NCI-H1436 treated with DMSO at 0.1 percent for 48 hours (cell line): ENCODE results near the gene PCDHGA6.

ENCODE experiments used
- DNase-seq: peaks from one replicate; lab custom pipeline; 2025; lab: John Stamatoyannopoulos, UW

Gene PCDHGA6

DNA sequence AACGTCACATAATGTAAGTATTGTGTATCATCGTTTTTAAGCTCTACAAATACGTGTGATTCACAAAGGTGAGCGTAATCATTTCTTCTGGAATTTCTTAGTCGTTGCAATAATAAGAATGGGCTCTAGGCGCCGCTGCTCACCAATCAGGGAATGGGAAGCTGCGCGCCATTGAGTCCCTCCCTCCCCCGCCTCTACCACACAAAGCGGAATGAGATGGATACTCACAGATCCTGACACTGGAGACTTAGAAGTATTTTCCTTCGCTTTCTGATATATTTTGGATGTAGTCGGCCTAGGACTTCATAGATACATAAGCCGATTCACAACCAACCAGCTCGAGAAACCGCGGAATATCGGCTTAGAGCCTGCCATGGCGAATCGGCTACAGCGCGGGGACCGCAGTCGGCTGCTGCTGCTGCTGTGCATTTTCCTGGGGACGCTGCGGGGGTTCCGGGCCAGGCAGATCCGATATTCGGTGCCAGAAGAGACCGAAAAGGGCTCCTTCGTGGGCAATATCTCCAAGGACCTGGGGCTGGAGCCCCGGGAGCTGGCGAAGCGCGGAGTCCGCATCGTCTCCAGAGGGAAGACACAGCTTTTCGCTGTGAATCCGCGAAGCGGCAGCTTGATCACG lies 47.3 kb downstream of the PCDHGA6 start, which contains the start of gene PCDHGA11:
PCDHGA11 (plus strand) TSS at position 197 of the 634 bp plus-strand sequence; CDS start at position 374, 177 bp downstream.
- DNase-seq = no peak

DNA sequence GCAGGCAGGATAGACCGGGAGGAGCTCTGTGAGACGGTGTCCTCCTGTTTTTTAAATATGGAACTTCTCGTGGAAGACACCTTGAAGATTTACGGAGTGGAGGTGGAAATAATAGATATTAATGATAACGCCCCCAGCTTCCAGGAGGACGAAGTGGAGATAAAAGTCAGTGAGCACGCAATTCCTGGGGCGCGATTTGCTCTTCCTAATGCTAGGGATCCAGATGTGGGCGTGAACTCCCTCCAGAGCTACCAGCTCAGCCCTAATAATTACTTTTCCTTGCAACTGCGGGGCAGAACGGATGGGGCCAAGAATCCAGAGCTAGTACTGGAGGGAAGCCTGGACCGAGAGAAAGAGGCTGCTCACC lies 47.8 kb downstream of the PCDHGA6 start:
- DNase-seq = no peak

DNA sequence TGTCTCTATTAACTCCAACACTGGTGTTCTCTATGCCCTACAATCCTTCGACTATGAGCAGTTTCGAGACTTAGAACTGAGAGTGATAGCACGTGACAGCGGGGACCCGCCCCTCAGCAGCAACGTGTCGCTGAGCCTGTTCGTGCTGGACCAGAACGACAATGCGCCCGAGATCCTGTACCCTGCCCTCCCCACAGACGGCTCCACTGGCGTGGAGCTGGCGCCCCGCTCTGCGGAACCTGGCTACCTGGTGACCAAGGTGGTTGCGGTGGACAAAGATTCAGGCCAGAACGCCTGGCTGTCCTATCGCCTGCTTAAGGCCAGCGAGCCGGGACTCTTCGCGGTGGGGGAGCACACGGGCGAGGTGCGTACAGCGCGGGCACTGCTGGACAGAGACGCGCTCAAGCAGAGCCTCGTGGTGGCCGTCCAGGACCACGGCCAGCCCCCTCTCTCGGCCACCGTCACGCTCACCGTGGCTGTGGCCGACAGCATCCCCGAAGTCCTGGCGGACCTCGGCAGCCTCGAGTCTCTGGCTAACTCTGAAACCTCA lies 49.1 kb downstream of the PCDHGA6 start:
- DNase-seq = no peak

DNA sequence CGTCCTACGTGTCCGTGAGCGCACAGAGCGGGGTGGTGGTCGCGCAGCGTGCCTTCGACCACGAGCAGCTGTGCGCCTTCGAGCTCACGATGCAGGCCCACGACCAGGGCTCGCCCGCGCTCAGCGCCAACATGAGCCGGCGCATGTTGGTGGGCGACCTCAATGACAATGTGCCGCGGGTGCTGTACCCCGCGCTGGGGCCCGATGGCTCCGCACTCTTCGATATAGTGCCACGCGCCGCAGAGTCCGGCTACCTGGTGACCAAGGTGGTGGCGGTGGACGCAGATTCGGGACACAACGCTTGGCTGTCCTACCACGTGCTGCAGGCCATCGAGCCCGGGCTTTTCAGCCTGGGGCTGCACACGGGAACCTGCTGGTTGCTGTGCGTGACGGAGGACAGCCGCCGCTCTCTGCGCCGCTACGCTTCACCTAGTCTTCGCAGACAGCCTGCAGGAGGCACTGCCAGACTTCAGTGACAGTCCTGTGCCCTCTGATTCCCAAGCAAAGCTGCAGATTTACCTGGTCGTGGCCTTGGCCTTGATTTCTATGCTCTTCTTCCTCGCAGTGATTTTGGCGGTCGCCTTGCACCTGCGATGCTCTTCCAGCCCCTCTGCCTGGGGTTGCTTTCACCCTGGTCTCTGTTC lies 54.2 kb downstream of the PCDHGA6 start:
- no peak for DNase-seq
